ENCODE results near the gene ZNF148.
A peak's percentile ranks its signal among the peaks of the same experiment; 100 is the strongest.
"Not testable (repeated sequence)": the region's sequence is repeated elsewhere in the genome, so short reads cannot be mapped to it uniquely, and the experiment has no call there.

The ZNF148 gene

GRCh38 chr3:125367403-125368230 lies 7.5 kb downstream of the ZNF148 start:
- no peak for DNase-seq

GRCh38 chr3:125366132-125366531 lies 9.0 kb downstream of the ZNF148 start:
- no peak for DNase-seq

- DNase-seq: no peak
These were observed 15.4 kb downstream of the ZNF148 start for GRCh38 chr3:125359700-125360099.

GRCh38 chr3:125358923-125359322 lies 16.2 kb downstream of the ZNF148 start:
- no peak for DNase-seq

GRCh38 chr3:125357837-125358236 lies 17.3 kb downstream of the ZNF148 start:
- DNase-seq: no peak

GRCh38 chr3:125357032-125357658 lies 18.0 kb downstream of the ZNF148 start:
- peak; percentile 58 for DNase-seq

- no peak for DNase-seq
These were observed 18.7 kb downstream of the ZNF148 start for GRCh38 chr3:125356140-125357026.

- no peak for DNase-seq
These were observed 21.5 kb downstream of the ZNF148 start for GRCh38 chr3:125353659-125354058.

- no peak for DNase-seq
These were observed 22.0 kb downstream of the ZNF148 start for GRCh38 chr3:125353128-125353527.

GRCh38 chr3:125351814-125352456 lies 23.2 kb downstream of the ZNF148 start:
- no peak for DNase-seq

GRCh38 chr3:125351152-125351551 lies 24.0 kb downstream of the ZNF148 start:
- no peak for DNase-seq

GRCh38 chr3:125350597-125350996 lies 24.5 kb downstream of the ZNF148 start:
- DNase-seq: no peak

- DNase-seq: no peak
These were observed 25.5 kb downstream of the ZNF148 start for GRCh38 chr3:125349556-125350165.

- no peak for DNase-seq
These were observed 26.1 kb downstream of the ZNF148 start for GRCh38 chr3:125349055-125349454.

GRCh38 chr3:125343367-125343766 lies 31.8 kb downstream of the ZNF148 start:
- not testable (repeated sequence) for DNase-seq

GRCh38 chr3:125340121-125340520 lies 35.0 kb downstream of the ZNF148 start:
- no peak for DNase-seq

GRCh38 chr3:125337506-125337905 lies 37.6 kb downstream of the ZNF148 start:
- DNase-seq: no peak

GRCh38 chr3:125334675-125335560 lies 40.2 kb downstream of the ZNF148 start:
- no peak for DNase-seq

GRCh38 chr3:125332504-125332903 lies 42.6 kb downstream of the ZNF148 start:
- DNase-seq: no peak

- DNase-seq: no peak
These were observed 43.9 kb downstream of the ZNF148 start for GRCh38 chr3:125331243-125331642.

- DNase-seq: no peak
These were observed 48.2 kb downstream of the ZNF148 start for GRCh38 chr3:125326957-125327356.

All from activated CD8-positive, alpha-beta memory T cell treated with anti-CD3 and anti-CD28 coated beads, Interleukin-2, amount 50 U/mL, for 4 hours (primary cell).